Limb (tissue), 2 donors: ENCODE data around the gene ID3.

ENCODE experiments used
- DNase-seq, 2 donors: peaks; one replicate each; pipeline ENCODE4 v3.0.0-alpha.2; 2016; ENCODE audit errors: extremely low spot score in 2 of 2

Gene ID3

GRCh38 chr1:23566304-23566703, 7.0 kb upstream of the ID3 start:
- DNase-seq: no peak

- no peak for DNase-seq
Observed at GRCh38 chr1:23565776-23566175, 6.5 kb upstream of the ID3 start.

- DNase-seq: no peak
Observed at GRCh38 chr1:23564529-23565122, 5.3 kb upstream of the ID3 start.

GRCh38 chr1:23563755-23564374, 4.6 kb upstream of the ID3 start:
- no peak for DNase-seq

- DNase-seq: no peak
Observed at GRCh38 chr1:23563003-23563402, 3.7 kb upstream of the ID3 start.

GRCh38 chr1:23562137-23562876, 3.0 kb upstream of the ID3 start:
- DNase-seq: peak; percentile 94 to 96

- DNase-seq: no peak
Observed at GRCh38 chr1:23561813-23562100, 2.5 kb upstream of the ID3 start.

GRCh38 chr1:23561076-23561812, 1.9 kb upstream of the ID3 start:
- DNase-seq: no peak

GRCh38 chr1:23559985-23560741, 862 bp upstream of the ID3 start:
- DNase-seq: no peak

- DNase-seq: no peak
Observed at GRCh38 chr1:23558872-23559135, 497 bp downstream of the ID3 start.

GRCh38 chr1:23558140-23558871, 995 bp downstream of the ID3 start:
- peak in 1 of 2 donors; percentile 78 for DNase-seq

- DNase-seq: no peak
Observed at GRCh38 chr1:23557471-23558124, 1.7 kb downstream of the ID3 start.

- DNase-seq: no peak
Observed at GRCh38 chr1:23556635-23557470, 2.4 kb downstream of the ID3 start.

- no peak for DNase-seq
Observed at GRCh38 chr1:23555986-23556634, 3.2 kb downstream of the ID3 start.

GRCh38 chr1:23555270-23555985, 3.9 kb downstream of the ID3 start:
- DNase-seq: peak in 1 of 2 donors; percentile 65

GRCh38 chr1:23554481-23555269, 4.6 kb downstream of the ID3 start:
- DNase-seq: peak; percentile 89 to 94

- no peak for DNase-seq
Observed at GRCh38 chr1:23554127-23554480, 5.2 kb downstream of the ID3 start.
